ENCODE data around the gene TOMM40L.
A peak's percentile ranks its signal among the peaks of the same experiment; 100 is the strongest.

Gene TOMM40L

GRCh38 chr1:161225178-161225533, 704 bp upstream of the TOMM40L start:
- H3K4me3 ChIP-seq (ENCODE audit: low read depth, low read length): peak overlapping the region; percentile 14
- TF ChIP-seq CTCF (IDR thresholded peaks at IDR 0.05): no peak
- H3K27me3 ChIP-seq (ENCODE audit: control insufficient read depth, insufficient read depth, low read length): no peaks in the 10 kb centered on the region
- H3K4me2 ChIP-seq (ENCODE audit: low read length): peak overlapping the region; percentile 52
- H3K79me2 ChIP-seq: no peaks in the 10 kb centered on the region
- peaks cover 5% of the 10 kb centered on the region for H3K4me1 ChIP-seq
- no peaks in the 10 kb centered on the region for H3K36me3 ChIP-seq (ENCODE audit: control insufficient read depth, insufficient read depth, low read length)
- H3K27ac ChIP-seq: peak overlapping the region; percentile 5
- H3K9me3 ChIP-seq (ENCODE audit: control insufficient read depth, low read length): no peaks in the 10 kb centered on the region
- peak overlapping the region; percentile 66 for H2AFZ ChIP-seq
- no peak overlapping the region for H3K9ac ChIP-seq

GRCh38 chr1:161226320-161226711, 456 bp downstream of the TOMM40L start:
- no peak for TF ChIP-seq CTCF (IDR thresholded peaks at IDR 0.05)
- Histone ChIP-seq H3K27me3 (ENCODE audit: control insufficient read depth, insufficient read depth, low read length) (no peaks in the 10 kb centered on the region), H3K4me1 (peaks cover 5% of the 10 kb centered on the region), H3K36me3 (ENCODE audit: control insufficient read depth, insufficient read depth, low read length) (no peaks in the 10 kb centered on the region), H2AFZ (peak overlapping the region; percentile 90), H3K4me2 (ENCODE audit: low read length) (peak overlapping the region; percentile 81), H3K79me2 (no peaks in the 10 kb centered on the region), H3K9me3 (ENCODE audit: control insufficient read depth, low read length) (no peaks in the 10 kb centered on the region), H3K27ac (peak overlapping the region; percentile 56), H3K9ac (no peak overlapping the region), H3K4me3 (ENCODE audit: low read depth, low read length) (peak overlapping the region; percentile 79)

- Histone ChIP-seq H3K4me3 (ENCODE audit: low read depth, low read length) (peak overlapping the region; percentile 79), H3K27me3 (ENCODE audit: control insufficient read depth, insufficient read depth, low read length) (no peaks in the 10 kb centered on the region), H3K9me3 (ENCODE audit: control insufficient read depth, low read length) (no peaks in the 10 kb centered on the region), H3K4me1 (peaks cover 5% of the 10 kb centered on the region), H3K27ac (no peak overlapping the region), H3K4me2 (ENCODE audit: low read length) (peak overlapping the region; percentile 81), H2AFZ (peak overlapping the region; percentile 90), H3K9ac (no peak overlapping the region), H3K36me3 (ENCODE audit: control insufficient read depth, insufficient read depth, low read length) (no peaks in the 10 kb centered on the region), H3K79me2 (no peaks in the 10 kb centered on the region)
- no peak for TF ChIP-seq CTCF (IDR thresholded peaks at IDR 0.05)
Measured at GRCh38 chr1:161226759-161227158, 899 bp downstream of the TOMM40L start.

- TF ChIP-seq CTCF (IDR thresholded peaks at IDR 0.05): peak; percentile 77
- Histone ChIP-seq H3K79me2 (no peaks in the 10 kb centered on the region), H3K27me3 (ENCODE audit: control insufficient read depth, insufficient read depth, low read length) (no peaks in the 10 kb centered on the region), H3K9ac (no peak overlapping the region), H3K27ac (no peak overlapping the region), H3K9me3 (ENCODE audit: control insufficient read depth, low read length) (no peaks in the 10 kb centered on the region), H3K4me1 (peaks cover 5% of the 10 kb centered on the region), H2AFZ (peak overlapping the region; percentile 28), H3K4me2 (ENCODE audit: low read length) (peak overlapping the region; percentile 81), H3K36me3 (ENCODE audit: control insufficient read depth, insufficient read depth, low read length) (no peaks in the 10 kb centered on the region), H3K4me3 (ENCODE audit: low read depth, low read length) (peak overlapping the region; percentile 79)
Measured at GRCh38 chr1:161227196-161227871, 1.5 kb downstream of the TOMM40L start.

GRCh38 chr1:161228032-161228431, 2.2 kb downstream of the TOMM40L start:
- Histone ChIP-seq H2AFZ (no peak overlapping the region), H3K36me3 (ENCODE audit: control insufficient read depth, insufficient read depth, low read length) (no peaks in the 10 kb centered on the region), H3K4me1 (peaks cover 5% of the 10 kb centered on the region), H3K27ac (no peak overlapping the region), H3K9me3 (ENCODE audit: control insufficient read depth, low read length) (no peaks in the 10 kb centered on the region), H3K79me2 (no peaks in the 10 kb centered on the region), H3K9ac (no peak overlapping the region), H3K4me2 (ENCODE audit: low read length) (no peak overlapping the region), H3K27me3 (ENCODE audit: control insufficient read depth, insufficient read depth, low read length) (no peaks in the 10 kb centered on the region), H3K4me3 (ENCODE audit: low read depth, low read length) (no peak overlapping the region)
- TF ChIP-seq CTCF (IDR thresholded peaks at IDR 0.05): no peak
